DMS79 (cell line): ENCODE data around the gene CADPS2.
"Not testable (repeated sequence)": the region's sequence is repeated elsewhere in the genome, so short reads cannot be mapped to it uniquely, and the experiment has no call there.

Experiments used
- DNase-seq: peaks from one replicate; lab custom pipeline; 2025; lab: John Stamatoyannopoulos, UW

Gene CADPS2

GRCh38 chr7:122289426-122289825 is 596.8 kb downstream of the CADPS2 start:
- no peak for DNase-seq

GRCh38 chr7:122284608-122285007 is 601.7 kb downstream of the CADPS2 start:
- not testable (repeated sequence) for DNase-seq

GRCh38 chr7:122273117-122273516 is 613.1 kb downstream of the CADPS2 start:
- no peak for DNase-seq

GRCh38 chr7:122269241-122269640 is 617.0 kb downstream of the CADPS2 start:
- DNase-seq = no peak
